ENCODE measurements around the gene CCDC9. TPM values are rescaled to one million over a fixed set of nuclear protein-coding genes. Genes with fewer than 3 reads are reported as not detected.

CCDC9 gene
- total and polyA plus RNA-seq, 2 of the 13 experiments (the other 11 are each of a cell fraction or from before 2014, with no cell fraction given), result 2.9 to 6.3 TPM

DNA sequence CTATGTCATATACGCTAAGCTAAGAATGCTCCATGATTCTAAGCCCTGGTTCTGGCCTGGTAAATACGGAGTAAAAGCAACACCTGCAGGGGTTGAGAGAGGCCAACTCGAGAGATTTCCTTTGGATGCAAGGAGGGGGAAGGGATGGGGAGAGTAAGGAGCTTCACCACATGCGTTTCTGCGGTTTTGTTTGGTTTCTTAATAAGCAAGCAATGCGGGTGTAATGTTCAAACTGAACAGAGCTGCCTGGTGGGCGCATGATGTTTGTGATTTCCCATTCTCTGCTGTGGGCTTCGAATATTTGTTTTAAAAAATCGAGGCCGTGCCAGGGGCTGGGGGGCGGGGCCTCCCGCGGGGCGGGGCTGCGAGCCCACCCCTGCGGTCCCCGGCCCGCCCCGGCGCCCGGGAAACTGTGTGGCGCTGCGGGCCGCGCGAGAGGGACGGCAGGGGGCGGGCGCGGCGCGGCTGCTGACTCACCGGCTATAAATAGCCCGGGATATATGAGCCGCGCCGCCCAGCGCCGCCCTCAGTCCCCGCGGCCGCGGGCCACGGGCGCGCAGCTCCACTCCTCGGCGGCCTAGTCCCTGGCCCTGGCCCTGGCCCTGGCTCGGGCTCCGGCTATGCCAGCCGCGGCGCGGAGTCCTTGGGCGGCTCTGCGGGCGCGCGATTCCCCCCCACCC lies 30.4 kb upstream of the CCDC9 start (continued):
- TF ChIP-seq, protein P1, sequence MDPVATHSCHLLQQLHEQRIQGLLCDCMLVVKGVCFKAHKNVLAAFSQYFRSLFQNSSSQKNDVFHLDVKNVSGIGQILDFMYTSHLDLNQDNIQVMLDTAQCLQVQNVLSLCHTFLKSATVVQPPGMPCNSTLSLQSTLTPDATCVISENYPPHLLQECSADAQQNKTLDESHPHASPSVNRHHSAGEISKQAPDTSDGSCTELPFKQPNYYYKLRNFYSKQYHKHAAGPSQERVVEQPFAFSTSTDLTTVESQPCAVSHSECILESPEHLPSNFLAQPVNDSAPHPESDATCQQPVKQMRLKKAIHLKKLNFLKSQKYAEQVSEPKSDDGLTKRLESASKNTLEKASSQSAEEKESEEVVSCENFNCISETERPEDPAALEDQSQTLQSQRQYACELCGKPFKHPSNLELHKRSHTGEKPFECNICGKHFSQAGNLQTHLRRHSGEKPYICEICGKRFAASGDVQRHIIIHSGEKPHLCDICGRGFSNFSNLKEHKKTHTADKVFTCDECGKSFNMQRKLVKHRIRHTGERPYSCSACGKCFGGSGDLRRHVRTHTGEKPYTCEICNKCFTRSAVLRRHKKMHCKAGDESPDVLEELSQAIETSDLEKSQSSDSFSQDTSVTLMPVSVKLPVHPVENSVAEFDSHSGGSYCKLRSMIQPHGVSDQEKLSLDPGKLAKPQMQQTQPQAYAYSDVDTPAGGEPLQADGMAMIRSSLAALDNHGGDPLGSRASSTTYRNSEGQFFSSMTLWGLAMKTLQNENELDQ (CRISPR knock-in tag; IDR thresholded peaks at IDR 0.05; ENCODE audit: borderline replicate concordance), result 0 out of 2 replicates have a peak, but pooled peaks have one; percentile 61
- no peak for TF ChIP-seq TAF15 (IDR thresholded peaks at IDR 0.05; ENCODE audit: low read depth, low read length, poor library complexity, severe bottlenecking)
- no peak for TF ChIP-seq NFYC (CRISPR knock-in tag; IDR thresholded peaks at IDR 0.05)
- TF ChIP-seq ARNTL (CRISPR knock-in tag; IDR thresholded peaks at IDR 0.05), result no peak
- TF ChIP-seq IKZF1 (IDR thresholded peaks at IDR 0.05), result no peak
- peak; percentile 60; the same call in 1 of the 2 replicates for TF ChIP-seq MAZ (IDR thresholded peaks at IDR 0.05; ENCODE audit: borderline replicate concordance, low read depth, low read length)
- TF ChIP-seq MAZ (CRISPR knock-in tag; IDR thresholded peaks at IDR 0.05; ENCODE audit: low read depth), result peak; percentile 62
- no peak for TF ChIP-seq NONO (IDR thresholded peaks at IDR 0.05)
- TF ChIP-seq NONO (CRISPR knock-in tag; conservative IDR thresholded peaks at IDR 0.05), result 0 out of 2 replicates have a peak, but pooled peaks have one; percentile 61
- TF ChIP-seq JUNB (CRISPR knock-in tag; IDR thresholded peaks at IDR 0.05; ENCODE audit: borderline replicate concordance), result no peak
- TF ChIP-seq HDAC6 (IDR thresholded peaks at IDR 0.05; ENCODE audit: low read depth, low read length), result no peak
- no peak for TF ChIP-seq ZNF598 (CRISPR knock-in tag; IDR thresholded peaks at IDR 0.05; ENCODE audit: borderline replicate concordance)
- peak in 1 of 2 experiments; percentile 66; a peak in 2 of 4 replicates for TF ChIP-seq KLF16 (CRISPR knock-in tag; IDR thresholded peaks at IDR 0.05)
- TF ChIP-seq, protein P2, sequence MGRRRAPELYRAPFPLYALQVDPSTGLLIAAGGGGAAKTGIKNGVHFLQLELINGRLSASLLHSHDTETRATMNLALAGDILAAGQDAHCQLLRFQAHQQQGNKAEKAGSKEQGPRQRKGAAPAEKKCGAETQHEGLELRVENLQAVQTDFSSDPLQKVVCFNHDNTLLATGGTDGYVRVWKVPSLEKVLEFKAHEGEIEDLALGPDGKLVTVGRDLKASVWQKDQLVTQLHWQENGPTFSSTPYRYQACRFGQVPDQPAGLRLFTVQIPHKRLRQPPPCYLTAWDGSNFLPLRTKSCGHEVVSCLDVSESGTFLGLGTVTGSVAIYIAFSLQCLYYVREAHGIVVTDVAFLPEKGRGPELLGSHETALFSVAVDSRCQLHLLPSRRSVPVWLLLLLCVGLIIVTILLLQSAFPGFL (CRISPR knock-in tag; IDR thresholded peaks at IDR 0.05), result no peak
- TF ChIP-seq, protein P3, sequence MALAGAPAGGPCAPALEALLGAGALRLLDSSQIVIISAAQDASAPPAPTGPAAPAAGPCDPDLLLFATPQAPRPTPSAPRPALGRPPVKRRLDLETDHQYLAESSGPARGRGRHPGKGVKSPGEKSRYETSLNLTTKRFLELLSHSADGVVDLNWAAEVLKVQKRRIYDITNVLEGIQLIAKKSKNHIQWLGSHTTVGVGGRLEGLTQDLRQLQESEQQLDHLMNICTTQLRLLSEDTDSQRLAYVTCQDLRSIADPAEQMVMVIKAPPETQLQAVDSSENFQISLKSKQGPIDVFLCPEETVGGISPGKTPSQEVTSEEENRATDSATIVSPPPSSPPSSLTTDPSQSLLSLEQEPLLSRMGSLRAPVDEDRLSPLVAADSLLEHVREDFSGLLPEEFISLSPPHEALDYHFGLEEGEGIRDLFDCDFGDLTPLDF (CRISPR knock-in tag; IDR thresholded peaks at IDR 0.05), result peak; percentile 49; the same call in 1 of the 2 replicates
- TF ChIP-seq JDP2 (CRISPR knock-in tag; IDR thresholded peaks at IDR 0.05; ENCODE audit: borderline replicate concordance), result no peak
- peak; percentile 34 for TF ChIP-seq SKI (IDR thresholded peaks at IDR 0.05; ENCODE audit: partially characterized antibody)
- peak; percentile 77; the same call in 1 of the 2 replicates for TF ChIP-seq ZSCAN20 (CRISPR knock-in tag; IDR thresholded peaks at IDR 0.05; ENCODE audit: borderline replicate concordance)
- TF ChIP-seq KLF12 (CRISPR knock-in tag; IDR thresholded peaks at IDR 0.05; ENCODE audit: borderline replicate concordance), result peak; percentile 75; the same call in 1 of the 2 replicates
- peak; percentile 95 for TF ChIP-seq CBX1 (IDR thresholded peaks at IDR 0.05; ENCODE audit: low read depth)
- no peak for TF ChIP-seq ZNF772 (CRISPR knock-in tag; IDR thresholded peaks at IDR 0.05)
- TF ChIP-seq ZNF33A (CRISPR knock-in tag; IDR thresholded peaks at IDR 0.05; ENCODE audit: borderline replicate concordance), result no peak
- TF ChIP-seq ZNF510 (CRISPR knock-in tag; IDR thresholded peaks at IDR 0.05; ENCODE audit: low read depth), result no peak
- TF ChIP-seq ZNF44 (CRISPR knock-in tag; IDR thresholded peaks at IDR 0.05), result no peak
- no peak for TF ChIP-seq LCORL (IDR thresholded peaks at IDR 0.05)
- peak; percentile 52; the same call in 1 of the 2 replicates for TF ChIP-seq LCORL (CRISPR knock-in tag; IDR thresholded peaks at IDR 0.05)
- TF ChIP-seq MYC (CRISPR knock-in tag; IDR thresholded peaks at IDR 0.05; ENCODE audit: borderline replicate concordance), result peak; percentile 74; the same call in 1 of the 2 replicates
- peak; percentile 83 for TF ChIP-seq ZNF331 (CRISPR knock-in tag; IDR thresholded peaks at IDR 0.05)
